CD8-positive, alpha-beta memory T cell (primary cell): ENCODE results near the gene SHROOM3. TPM values are rescaled to one million over a fixed set of nuclear protein-coding genes. Genes with fewer than 3 reads are reported as not detected.
"Not testable (repeated sequence)": the region's sequence is repeated elsewhere in the genome, so short reads cannot be mapped to it uniquely, and the experiment has no call there.

ENCODE experiments used
- CTCF ChIA-PET: fragments of 350-600 bp; sonication (Branson Sonifier 250); formaldehyde crosslinking; loops from one replicate; lab custom pipeline; 2021; ENCODE audit warnings: antibody characterized with exemption; lab: Charles Lee
- POLR2A ChIA-PET: fragments of 350-600 bp; sonication (Branson Sonifier 250); formaldehyde crosslinking; loops from one replicate; lab custom pipeline; 2021; ENCODE audit warnings: antibody characterized with exemption; lab: Charles Lee
- DNase-seq, 5 donors: peaks; one replicate each; pipeline versions ENCODE4 v3.0.0 to v3.0.0-alpha.2; 2020 to 2022; ENCODE audit warnings: mixed read lengths in 1 of 5
- H3K27ac ChIP-seq: one replicate; pipeline ENCODE4 v1.7.0; 2013; ENCODE audit warnings: low read depth, mild to moderate bottlenecking, low read length, moderate library complexity
- H3K27me3 ChIP-seq: 2 replicates; pipeline ENCODE4 v1.7.0; 2013; ENCODE audit warnings: low read length, mild to moderate bottlenecking; ENCODE audit not compliant: insufficient read depth, poor library complexity, severe bottlenecking
- H3K36me3 ChIP-seq: 2 replicates; pipeline ENCODE4 v1.7.0; 2013; ENCODE audit warnings: mild to moderate bottlenecking, low read length, moderate library complexity; ENCODE audit not compliant: insufficient read depth
- H3K4me1 ChIP-seq: 2 replicates; pipeline ENCODE4 v1.7.0; 2013; ENCODE audit warnings: mild to moderate bottlenecking, low read length, moderate library complexity; ENCODE audit not compliant: insufficient read depth
- H3K4me3 ChIP-seq: 2 replicates; pipeline ENCODE4 v1.7.0; 2013; ENCODE audit warnings: mild to moderate bottlenecking, low read length
- H3K9me3 ChIP-seq: 2 replicates; pipeline ENCODE4 v1.7.0; 2013; ENCODE audit warnings: mild to moderate bottlenecking, low read length
- H3K27ac Mint-ChIP-seq, 8 donors: one replicate each; pipeline ENCODE4 v1.8.0; 2020 to 2021; ENCODE audit warnings: mixed read lengths in 8 of 8, mild to moderate bottlenecking in 6 of 8, inconsistent platforms in 3 of 8, moderate library complexity in 3 of 8
- H3K27me3 Mint-ChIP-seq, 2 donors: one replicate each; pipeline ENCODE4 v1.8.0; 2020 to 2021; ENCODE audit warnings: mixed read lengths in 2 of 2, mild to moderate bottlenecking in 1 of 2, moderate library complexity in 1 of 2
- H3K36me3 Mint-ChIP-seq, 3 donors: one replicate each; pipeline ENCODE4 v1.8.0; 2020 to 2021; ENCODE audit warnings: mixed read lengths in 3 of 3, inconsistent platforms in 1 of 3, mild to moderate bottlenecking in 1 of 3
- H3K4me1 Mint-ChIP-seq, 3 donors: one replicate each; pipeline ENCODE4 v1.8.0; 2020 to 2021; ENCODE audit warnings: mixed read lengths in 3 of 3, inconsistent platforms in 1 of 3, mild to moderate bottlenecking in 1 of 3
- H3K4me3 Mint-ChIP-seq, 7 donors: one replicate each; pipeline ENCODE4 v1.8.0; 2020 to 2021; ENCODE audit warnings: mixed read lengths in 7 of 7, mild to moderate bottlenecking in 6 of 7, moderate library complexity in 4 of 7, inconsistent platforms in 2 of 7
- H3K9me3 Mint-ChIP-seq, 5 donors: one replicate each; pipeline ENCODE4 v1.8.0; 2020 to 2022; ENCODE audit warnings: mixed read lengths in 5 of 5, mild to moderate bottlenecking in 3 of 5, moderate library complexity in 2 of 5, inconsistent platforms in 1 of 5
- polyA plus RNA-seq: library from polyadenylated mRNA; unstranded; fragments of 300-500 nt; fragmentation: Illumina TruSeq; gene quantifications from one replicate; pipeline ENCODE4 v1.2.3, GENCODE V29; 2021
- total RNA-seq, 2 experiments: library from RNA; stranded (reverse); gene quantifications; one replicate each; pipeline ENCODE4 v1.2.3, GENCODE V29; 2021

SHROOM3 gene
- total and polyA plus RNA-seq, 3 experiments from 2014 or later: not detected

DNA sequence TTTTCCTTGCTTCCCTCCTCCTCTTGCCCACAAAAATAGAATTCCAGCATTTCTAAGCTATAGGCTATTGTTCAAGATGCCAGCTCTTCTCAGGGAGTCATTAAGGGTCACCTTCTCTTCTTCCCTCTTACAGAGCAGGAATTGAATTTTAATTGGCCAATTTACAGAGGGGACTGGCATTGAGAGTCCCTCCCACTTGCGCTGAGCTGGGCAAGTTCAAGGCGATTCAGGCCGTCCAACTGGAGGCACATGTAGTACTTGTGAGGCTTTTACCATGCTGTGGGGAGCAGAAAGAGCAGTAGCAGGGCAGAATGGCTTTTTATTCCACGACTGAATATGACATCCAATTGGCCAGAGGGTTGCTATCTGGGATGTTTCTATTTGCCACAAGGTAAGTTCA is 281.0 kb downstream of the SHROOM3 start:
- Mint-ChIP-seq H3K36me3 (no peaks in the 10 kb centered on the region), H3K4me3 (no peak overlapping the region), H3K27ac (no peak overlapping the region), H3K9me3 (no peaks in the 10 kb centered on the region), H3K27me3 (peaks cover 0 to 7% of the 10 kb centered on the region in 2 donors), H3K4me1 (no peaks in the 10 kb centered on the region)
- CTCF ChIA-PET: no interaction called here
- DNase-seq: no peak
- Histone ChIP-seq H3K36me3 (no peaks in the 10 kb centered on the region), H3K9me3 (no peaks in the 10 kb centered on the region), H3K27ac (no peak overlapping the region), H3K4me3 (no peak overlapping the region), H3K4me1 (no peaks in the 10 kb centered on the region), H3K27me3 (no peaks in the 10 kb centered on the region)
- POLR2A ChIA-PET: no interaction called here

DNA sequence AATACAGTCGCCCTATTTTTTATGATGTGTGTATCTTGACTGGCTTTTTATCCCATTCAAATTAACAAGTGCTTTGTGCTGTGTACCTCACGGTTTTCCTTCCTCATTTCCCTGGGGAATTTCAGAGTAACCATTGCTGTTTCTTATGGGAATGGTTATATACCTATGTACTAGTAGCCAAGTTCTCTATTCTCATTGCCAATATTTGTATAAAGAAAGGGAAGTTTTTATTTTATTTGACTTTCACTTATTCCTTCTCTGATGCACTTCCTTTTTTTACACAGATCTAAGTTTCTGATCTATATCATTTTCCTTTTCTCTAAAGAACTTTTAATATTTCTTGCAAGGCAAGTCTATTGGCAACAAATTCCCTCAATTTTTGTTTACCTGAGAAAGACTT is 281.6 kb downstream of the SHROOM3 start:
- H3K27me3 Mint-ChIP-seq: peaks cover 4 to 7% of the 10 kb centered on the region in 2 donors
- DNase-seq: no peak
- ChIA-PET POLR2A (no interaction called here), CTCF (no interaction called here)
- no peaks in the 10 kb centered on the region for H3K4me1 ChIP-seq
- H3K4me1 Mint-ChIP-seq: no peaks in the 10 kb centered on the region
- H3K9me3 ChIP-seq: no peaks in the 10 kb centered on the region
- H3K36me3 ChIP-seq: no peaks in the 10 kb centered on the region
- H3K4me3 ChIP-seq: no peak overlapping the region
- H3K27ac Mint-ChIP-seq: no peak overlapping the region
- peaks cover 0 to 2% (median 0%) of the 10 kb centered on the region in 5 donors for H3K9me3 Mint-ChIP-seq
- H3K36me3 Mint-ChIP-seq: no peaks in the 10 kb centered on the region
- H3K27ac ChIP-seq: no peak overlapping the region
- no peaks in the 10 kb centered on the region for H3K27me3 ChIP-seq
- no peak overlapping the region for H3K4me3 Mint-ChIP-seq

DNA sequence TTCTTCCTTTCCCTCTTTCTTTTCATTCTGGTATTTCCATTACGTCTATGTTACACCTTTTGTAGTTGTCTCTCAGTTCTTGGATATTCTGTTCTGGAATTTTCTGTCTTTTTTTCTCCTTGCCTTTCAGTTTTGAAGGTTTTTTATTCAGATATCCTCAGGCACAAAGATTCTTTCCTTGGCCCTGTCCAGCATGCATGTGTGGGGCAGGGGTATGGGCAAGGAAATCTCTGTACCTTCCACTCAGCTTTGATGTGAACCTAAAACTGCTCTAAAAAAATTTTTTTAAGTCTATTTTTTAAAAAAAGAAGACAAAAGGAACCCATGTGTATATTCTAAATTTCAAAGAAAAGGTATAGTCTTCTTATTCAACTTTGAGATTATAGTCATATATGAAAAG is 282.4 kb downstream of the SHROOM3 start:
- H3K4me3 ChIP-seq: no peak overlapping the region
- POLR2A ChIA-PET: no interaction called here
- H3K27ac ChIP-seq: no peak overlapping the region
- no peaks in the 10 kb centered on the region for H3K9me3 ChIP-seq
- CTCF ChIA-PET: no interaction called here
- peaks cover 7% of the 10 kb centered on the region in 2 donors for H3K27me3 Mint-ChIP-seq
- H3K27me3 ChIP-seq: no peaks in the 10 kb centered on the region
- H3K36me3 ChIP-seq: no peaks in the 10 kb centered on the region
- no peaks in the 10 kb centered on the region for H3K36me3 Mint-ChIP-seq
- H3K4me1 ChIP-seq: no peaks in the 10 kb centered on the region
- H3K9me3 Mint-ChIP-seq: peaks cover 0 to 3% (median 0%) of the 10 kb centered on the region in 5 donors
- no peaks in the 10 kb centered on the region for H3K4me1 Mint-ChIP-seq
- H3K27ac Mint-ChIP-seq: no peak overlapping the region
- no peak for DNase-seq
- no peak overlapping the region for H3K4me3 Mint-ChIP-seq

DNA sequence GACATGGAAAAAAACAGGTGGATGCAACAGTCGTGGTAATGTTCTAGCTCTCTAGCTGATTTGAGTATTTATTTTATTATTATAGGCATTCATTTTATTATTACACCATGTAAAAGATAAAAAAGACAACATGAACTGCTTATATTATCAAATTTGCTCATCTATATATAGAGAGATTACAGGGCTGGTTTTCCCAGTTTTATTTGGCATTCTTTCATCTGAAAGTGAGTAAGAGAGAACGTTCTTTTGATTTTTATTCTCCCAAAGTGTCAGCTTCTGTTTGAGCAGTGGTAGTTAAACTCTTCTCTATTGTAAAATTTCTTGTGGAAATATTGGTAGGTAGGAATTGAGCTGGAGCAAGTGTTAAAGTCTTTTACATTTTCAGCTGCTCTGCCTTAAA is 283.0 kb downstream of the SHROOM3 start:
- H3K9me3 ChIP-seq: no peaks in the 10 kb centered on the region
- ChIA-PET POLR2A (no interaction called here), CTCF (no interaction called here)
- Mint-ChIP-seq H3K9me3 (peaks cover 0 to 3% (median 0%) of the 10 kb centered on the region in 5 donors), H3K36me3 (no peaks in the 10 kb centered on the region), H3K4me1 (no peaks in the 10 kb centered on the region), H3K27ac (no peak overlapping the region), H3K4me3 (no peak overlapping the region), H3K27me3 (peaks cover 7% of the 10 kb centered on the region in 2 donors)
- no peaks in the 10 kb centered on the region for H3K36me3 ChIP-seq
- H3K27me3 ChIP-seq: no peaks in the 10 kb centered on the region
- H3K4me1 ChIP-seq: no peaks in the 10 kb centered on the region
- H3K4me3 ChIP-seq: no peak overlapping the region
- no peak for DNase-seq
- no peak overlapping the region for H3K27ac ChIP-seq

DNA sequence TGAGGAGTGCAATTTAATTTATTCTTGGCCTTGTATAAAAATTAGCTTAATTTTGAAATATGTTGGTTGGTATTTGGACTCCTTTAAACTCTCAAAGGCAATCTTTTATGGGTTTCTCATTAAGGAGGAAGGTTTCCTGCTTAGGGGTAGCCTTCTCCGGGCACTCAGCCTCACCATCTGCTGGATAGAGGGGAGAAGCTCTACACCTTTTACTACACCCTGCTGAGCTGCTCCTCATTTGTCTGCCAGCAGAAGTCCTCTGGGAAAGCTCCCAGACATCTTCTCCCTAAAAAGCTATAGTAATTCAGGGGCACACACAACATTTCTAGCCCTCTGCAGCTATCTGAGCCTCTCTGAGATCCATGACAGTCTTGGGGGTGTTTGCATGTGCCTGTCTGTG is 283.8 kb downstream of the SHROOM3 start:
- Mint-ChIP-seq H3K27ac (no peak overlapping the region), H3K4me3 (no peak overlapping the region), H3K27me3 (peaks cover 7 to 10% of the 10 kb centered on the region in 2 donors), H3K4me1 (no peaks in the 10 kb centered on the region), H3K9me3 (peaks cover 0 to 3% (median 0%) of the 10 kb centered on the region in 5 donors), H3K36me3 (no peaks in the 10 kb centered on the region)
- ChIA-PET POLR2A (no interaction called here), CTCF (no interaction called here)
- no peaks in the 10 kb centered on the region for H3K4me1 ChIP-seq
- H3K27ac ChIP-seq: no peak overlapping the region
- no peak for DNase-seq
- H3K36me3 ChIP-seq: no peaks in the 10 kb centered on the region
- H3K4me3 ChIP-seq: no peak overlapping the region
- no peaks in the 10 kb centered on the region for H3K9me3 ChIP-seq
- H3K27me3 ChIP-seq: no peaks in the 10 kb centered on the region

DNA sequence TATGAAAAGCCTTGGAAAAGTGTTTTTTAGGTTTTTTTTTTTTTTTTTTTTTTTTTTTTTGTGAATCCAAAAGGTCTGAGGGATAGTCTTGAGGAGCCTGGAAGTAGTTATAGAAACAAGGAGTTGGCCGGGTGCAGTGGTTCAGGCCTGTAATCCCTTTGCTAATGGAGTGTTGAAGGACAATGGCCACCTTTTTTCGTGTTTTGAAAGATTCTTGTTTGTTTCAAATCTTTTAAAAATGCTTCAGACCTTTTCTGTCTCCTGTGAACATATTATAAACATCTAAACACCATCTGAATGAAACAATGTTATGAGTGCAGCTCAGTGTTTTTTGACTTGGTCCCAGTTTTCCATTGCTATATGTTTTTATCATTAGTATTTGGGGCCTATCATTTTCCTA is 285.1 kb downstream of the SHROOM3 start:
- H3K9me3 ChIP-seq: no peaks in the 10 kb centered on the region

DNA sequence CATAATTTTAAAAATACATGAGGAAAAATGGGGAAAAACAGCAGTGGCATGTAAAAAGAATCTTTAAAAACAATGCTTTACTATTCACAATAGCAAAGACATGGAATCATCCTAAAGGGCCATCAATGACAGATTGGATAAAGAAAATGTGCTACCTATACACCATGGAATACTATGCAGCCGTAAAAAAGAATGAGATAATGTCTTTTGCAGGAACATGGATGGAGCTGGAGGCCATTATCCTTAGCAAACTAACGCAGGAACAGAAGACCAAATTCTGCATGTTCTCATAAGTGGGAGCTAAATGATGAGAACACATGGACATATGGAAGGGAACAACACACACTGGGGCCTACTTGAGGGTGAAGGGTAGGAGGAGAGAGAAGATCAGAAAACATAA is 287.1 kb downstream of the SHROOM3 start:
- H3K36me3 Mint-ChIP-seq, H3K36me3 ChIP-seq, H3K9me3 Mint-ChIP-seq: not testable (repeated sequence)

More for the DNA sequence above, 285.1 kb downstream of the SHROOM3 start:
- no peak for DNase-seq
- Mint-ChIP-seq H3K9me3 (peaks cover 0 to 3% (median 0%) of the 10 kb centered on the region in 5 donors), H3K27me3 (peaks cover 7 to 10% of the 10 kb centered on the region in 2 donors), H3K36me3 (no peaks in the 10 kb centered on the region), H3K4me3 (no peak overlapping the region), H3K4me1 (no peaks in the 10 kb centered on the region), H3K27ac (no peak overlapping the region)
- Histone ChIP-seq H3K36me3 (no peaks in the 10 kb centered on the region), H3K27me3 (no peaks in the 10 kb centered on the region), H3K4me3 (no peak overlapping the region), H3K4me1 (no peaks in the 10 kb centered on the region), H3K27ac (no peak overlapping the region)
- CTCF ChIA-PET: no interaction called here
- POLR2A ChIA-PET: no interaction called here

DNA sequence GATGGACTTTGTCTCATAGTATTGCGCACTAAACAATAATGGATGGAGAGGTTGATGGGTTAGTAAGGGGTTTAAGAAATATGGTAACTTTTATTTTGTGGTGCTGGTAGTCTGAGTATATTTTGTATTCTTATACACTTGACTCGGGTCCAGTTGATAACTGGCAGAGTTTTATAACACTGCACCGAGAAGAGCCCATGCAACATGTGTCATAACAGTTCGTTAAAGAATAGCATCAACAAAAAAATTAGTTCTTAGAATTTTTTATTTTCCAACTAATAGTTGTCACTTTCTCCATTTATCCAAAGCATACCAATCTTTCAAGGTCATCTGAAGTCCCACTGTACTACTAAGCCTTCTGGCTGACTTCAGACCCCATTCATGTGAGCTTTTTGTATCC is 287.8 kb downstream of the SHROOM3 start:
- POLR2A ChIA-PET: no interaction called here
- no peak overlapping the region for H3K27ac ChIP-seq
- peaks cover 17 to 23% of the 10 kb centered on the region in 2 donors for H3K27me3 Mint-ChIP-seq

More for the DNA sequence above, 287.1 kb downstream of the SHROOM3 start:
- H3K4me1 ChIP-seq, H3K4me3 Mint-ChIP-seq, DNase-seq, H3K4me3 ChIP-seq, H3K27me3 ChIP-seq, POLR2A ChIA-PET, H3K27ac Mint-ChIP-seq, H3K27ac ChIP-seq, H3K4me1 Mint-ChIP-seq, H3K9me3 ChIP-seq, CTCF ChIA-PET: not testable (repeated sequence)
- peaks cover 17 to 22% of the 10 kb centered on the region in 2 donors for H3K27me3 Mint-ChIP-seq

DNA sequence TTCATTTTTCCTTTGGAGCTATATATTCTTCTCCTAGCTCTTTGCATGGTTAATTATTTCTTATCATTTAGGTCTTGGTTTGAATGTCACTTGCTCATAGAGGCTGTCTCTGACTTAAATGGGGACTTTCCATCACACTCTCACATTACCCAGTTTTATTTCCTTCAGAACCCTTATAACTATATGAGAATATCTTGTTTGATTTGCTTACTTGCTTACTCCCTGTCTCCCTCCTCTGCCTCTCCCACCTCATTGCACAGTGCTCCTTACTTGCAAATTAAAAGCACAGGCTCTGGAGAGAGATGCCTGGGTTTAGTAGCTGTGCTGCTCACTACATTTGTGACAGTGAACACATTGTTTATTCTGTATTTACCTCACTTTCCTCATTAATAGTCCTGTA is 288.3 kb downstream of the SHROOM3 start:
- ChIA-PET POLR2A (no interaction called here), CTCF (no interaction called here)
- H3K9me3 ChIP-seq: no peaks in the 10 kb centered on the region
- H3K4me1 ChIP-seq: no peaks in the 10 kb centered on the region
- DNase-seq: no peak
- H3K4me3 ChIP-seq: no peak overlapping the region
- peaks cover 6% of the 10 kb centered on the region for H3K27me3 ChIP-seq
- no peaks in the 10 kb centered on the region for H3K4me1 Mint-ChIP-seq
- no peak overlapping the region for H3K27ac ChIP-seq
- H3K36me3 Mint-ChIP-seq: no peaks in the 10 kb centered on the region
- H3K9me3 Mint-ChIP-seq: peaks cover 0 to 4% (median 0%) of the 10 kb centered on the region in 5 donors
- H3K27me3 Mint-ChIP-seq: peaks cover 18 to 26% of the 10 kb centered on the region in 2 donors
- no peak overlapping the region for H3K4me3 Mint-ChIP-seq
- H3K36me3 ChIP-seq: no peaks in the 10 kb centered on the region
- H3K27ac Mint-ChIP-seq: no peak overlapping the region

More for the DNA sequence above, 287.8 kb downstream of the SHROOM3 start:
- H3K9me3 ChIP-seq: no peaks in the 10 kb centered on the region
- Mint-ChIP-seq H3K4me3 (no peak overlapping the region), H3K36me3 (no peaks in the 10 kb centered on the region), H3K4me1 (no peaks in the 10 kb centered on the region), H3K27ac (no peak overlapping the region), H3K9me3 (peaks cover 0 to 3% (median 0%) of the 10 kb centered on the region in 5 donors)
- CTCF ChIA-PET: no interaction called here
- DNase-seq: no peak
- H3K4me3 ChIP-seq: no peak overlapping the region
- H3K4me1 ChIP-seq: no peaks in the 10 kb centered on the region
- no peaks in the 10 kb centered on the region for H3K36me3 ChIP-seq
- H3K27me3 ChIP-seq: peaks cover 6% of the 10 kb centered on the region
